K562 (cell line): ENCODE measurements around the gene SLC29A2. TPM values are rescaled to one million over a fixed set of nuclear protein-coding genes. Genes with fewer than 3 reads are reported as not detected.

Source experiments
- ATAC-seq: fragments of 200-7000 bp; cut with Tn5 transposase; 3 replicates; pipeline ENCODE4 v1.9.1; 2020; ENCODE audit warnings: moderate library complexity
- BruUV-seq: library from RNA; stranded (reverse); fragments of 400-500 nt; replicated peaks from 2 replicates; lab custom pipeline; 2021; lab: Mats Ljungman, UMichigan
- CTCF ChIA-PET: fragments of 300-600 bp; formaldehyde crosslinking; extraction: SDS; loops from one replicate; lab custom pipeline; 2021; ENCODE audit warnings: low intra/inter-chr PET ratio; lab: Yijun Ruan, JAX
- POLR2A ChIA-PET: fragments of 300-600, 350-650 bp; sonication (Branson Sonifier 250); formaldehyde crosslinking; extraction: SDS; loops from one replicate; lab custom pipeline; 2021; ENCODE audit warnings: antibody characterized with exemption, inconsistent platforms; lab: Yijun Ruan, JAX
- DNase-seq, 4 experiments: peaks; one replicate each; pipeline versions ENCODE4 v3.0.0 to v3.0.0-alpha.2; 2011 to 2018; ENCODE audit warnings: low spot score in 3 of 4, mixed read lengths in 3 of 4; ENCODE audit errors: extremely low read depth in 1 of 4
- FAIRE-seq: peaks from 2 replicates; lab custom pipeline; 2011; peaks lifted over from hg19 to GRCh38; lab: Jason Lieb, UNC
- H2AFZ ChIP-seq: 2 replicates; pipeline ENCODE4 v1.6.0; 2011; ENCODE audit warnings: low read depth, low read length, control low read depth, inconsistent platforms
- H3K27ac ChIP-seq: fragments of 200-600 bp; 3 replicates; pipeline ENCODE4 v1.8.0; 2011; ENCODE audit warnings: low read depth, mild to moderate bottlenecking, control low read depth, inconsistent platforms, low read length, moderate library complexity, mixed read lengths; ENCODE audit errors: extremely low read depth
- H3K27me3 ChIP-seq, 2 experiments: fragments of 300-600 bp in 1 of 2; 2 replicates in 1 of 2; 3 replicates in 1 of 2; pipeline versions ENCODE4 v1.6.0 to v1.8.0; 2011; ENCODE audit warnings: inconsistent platforms in 2 of 2, low read length in 2 of 2, mild to moderate bottlenecking in 1 of 2, mixed read lengths in 1 of 2, moderate library complexity in 1 of 2; ENCODE audit not compliant: control insufficient read depth in 2 of 2, insufficient read depth in 2 of 2
- H3K36me3 ChIP-seq: fragments of 300-600 bp; 3 replicates; pipeline ENCODE4 v1.8.0; 2011; ENCODE audit warnings: mild to moderate bottlenecking, low read length, inconsistent platforms; ENCODE audit not compliant: control insufficient read depth, insufficient read depth
- H3K4me1 ChIP-seq, 2 experiments: fragments of 200-600 bp in 1 of 2; replicated peaks in 1 of 2; 2 replicates in 1 of 2; 3 replicates in 1 of 2; pipeline versions ENCODE4 v1.5.1 to v1.8.0; 2011; ENCODE audit warnings: inconsistent platforms in 2 of 2, low read length in 2 of 2, mild to moderate bottlenecking in 1 of 2, mixed read lengths in 1 of 2, moderate library complexity in 1 of 2; ENCODE audit not compliant: control insufficient read depth in 2 of 2, insufficient read depth in 2 of 2
- H3K4me2 ChIP-seq: 2 replicates; pipeline ENCODE4 v1.6.1; 2011; ENCODE audit warnings: low read length, control low read depth, inconsistent platforms, mixed read lengths; ENCODE audit not compliant: insufficient read depth
- H3K4me3 ChIP-seq: fragments of 200-600 bp; sonication (generic), shearing (Covaris generic); 2 replicates; pipeline ENCODE4 v1.5.1; 2016; ENCODE audit warnings: control low read depth, inconsistent platforms
- H3K79me2 ChIP-seq: fragments of 200-600 bp; 3 replicates; pipeline ENCODE4 v1.8.0; 2011; ENCODE audit warnings: low read length, inconsistent platforms; ENCODE audit not compliant: control insufficient read depth, insufficient read depth
- H3K9ac ChIP-seq, 2 experiments: 2 replicates each; pipeline versions ENCODE4 v1.6.0 to v1.6.1; 2011; ENCODE audit warnings: low read depth in 2 of 2, low read length in 2 of 2, control low read depth in 1 of 2, inconsistent platforms in 1 of 2, mild to moderate bottlenecking in 1 of 2, mixed read lengths in 1 of 2; ENCODE audit not compliant: insufficient read depth in 1 of 2
- H3K9me1 ChIP-seq: one replicate; pipeline ENCODE4 v1.6.0; 2011; ENCODE audit warnings: inconsistent platforms, mild to moderate bottlenecking, low read length, moderate library complexity; ENCODE audit not compliant: control insufficient read depth, insufficient read depth
- H3K9me3 ChIP-seq: replicated peaks from 2 replicates; pipeline ENCODE4 v1.5.1; 2011; ENCODE audit warnings: low read depth, low read length, inconsistent platforms; ENCODE audit not compliant: control insufficient read depth, insufficient read depth
- H4K20me1 ChIP-seq: replicated peaks from 2 replicates; pipeline ENCODE4 v1.6.1; 2011; ENCODE audit warnings: low read length, inconsistent platforms, mixed read lengths; ENCODE audit not compliant: control insufficient read depth, insufficient read depth
- IFI16 ChIP-seq: fragments of 250-450 bp; sonication (Bioruptor Pico); IDR thresholded peaks from 2 replicates; pipeline ENCODE4 v2.1.2; 2022; ENCODE audit warnings: mild to moderate bottlenecking, inconsistent platforms
- ZBTB7A ChIP-seq: IDR thresholded peaks from 2 replicates; pipeline ENCODE4 v1.6.1; 2011; ENCODE audit warnings: low read depth, mild to moderate bottlenecking, low read length, moderate library complexity, borderline replicate concordance; ENCODE audit not compliant: control insufficient read depth
- WGBS: fragments of 100-300 bp; shearing (Covaris generic); methylation state at CpG from one replicate; pipeline ENCODE4 v1.1.6; 2016; ENCODE audit warnings: low coverage, mixed read lengths; ENCODE audit not compliant: insufficient coverage; ENCODE audit errors: missing lambda C conversion rate; 5-methylcytosine and 5-hydroxymethylcytosine counted together
- in situ Hi-C: fragments of 300-500 bp; cut with MboI; formaldehyde crosslinking; loops from 4 replicates; pipeline ENCODE4 v1.15.0; 2018; ENCODE audit warnings: inconsistent platforms, mixed read lengths
- intact Hi-C: fragments of 100-400 bp; cut with micrococcal nuclease; formaldehyde crosslinking; loops from 2 replicates; pipeline ENCODE4 v1.14.2; 2022
- polyA plus RNA-seq, 8 experiments: library from polyadenylated mRNA; depleted of rRNA in 4 of 8; stranded (reverse) in 5 of 8; unstranded in 3 of 8; fragments of >200 nt; fragmentation: Nextera tagmentation in 2 of 8; fragmentation: Illumina TruSeq in 1 of 8; extraction: Ambion mirVana in 2 of 8; extraction: Trizol in 1 of 8; gene quantifications; 2 replicates each; pipeline versions ENCODE4 v1.2.1 to v1.2.3, GENCODE V29; 2011 to 2014; ENCODE audit warnings: inconsistent platforms in 1 of 8, missing spikeins in 1 of 8
- total RNA-seq, 7 experiments: library from RNA; depleted of rRNA in 6 of 7; stranded (reverse); fragments of >200 nt in 6 of 7; fragmentation: Illumina TruSeq in 2 of 7; extraction: Trizol in 2 of 7; gene quantifications; 2 replicates each; pipeline versions ENCODE4 v1.2.1 to v1.2.3, GENCODE V29; 2011 to 2021; ENCODE audit warnings: low replicate concordance in 1 of 7
- TF ChIP-seq, protein P1 (sequence below): sonication (generic); formaldehyde crosslinking; IDR thresholded peaks from 2 replicates; pipeline ENCODE4 v1.8.0; 2022; ENCODE audit warnings: missing genetic modification reagents, mild to moderate bottlenecking, moderate library complexity, borderline replicate concordance

Gene SLC29A2
- total and polyA plus RNA-seq, 9 of the 15 experiments (the other 6 are each of a cell fraction or from before 2014, with no cell fraction given), result 2.4 to 48.6 (median 14.2) TPM

DNA sequence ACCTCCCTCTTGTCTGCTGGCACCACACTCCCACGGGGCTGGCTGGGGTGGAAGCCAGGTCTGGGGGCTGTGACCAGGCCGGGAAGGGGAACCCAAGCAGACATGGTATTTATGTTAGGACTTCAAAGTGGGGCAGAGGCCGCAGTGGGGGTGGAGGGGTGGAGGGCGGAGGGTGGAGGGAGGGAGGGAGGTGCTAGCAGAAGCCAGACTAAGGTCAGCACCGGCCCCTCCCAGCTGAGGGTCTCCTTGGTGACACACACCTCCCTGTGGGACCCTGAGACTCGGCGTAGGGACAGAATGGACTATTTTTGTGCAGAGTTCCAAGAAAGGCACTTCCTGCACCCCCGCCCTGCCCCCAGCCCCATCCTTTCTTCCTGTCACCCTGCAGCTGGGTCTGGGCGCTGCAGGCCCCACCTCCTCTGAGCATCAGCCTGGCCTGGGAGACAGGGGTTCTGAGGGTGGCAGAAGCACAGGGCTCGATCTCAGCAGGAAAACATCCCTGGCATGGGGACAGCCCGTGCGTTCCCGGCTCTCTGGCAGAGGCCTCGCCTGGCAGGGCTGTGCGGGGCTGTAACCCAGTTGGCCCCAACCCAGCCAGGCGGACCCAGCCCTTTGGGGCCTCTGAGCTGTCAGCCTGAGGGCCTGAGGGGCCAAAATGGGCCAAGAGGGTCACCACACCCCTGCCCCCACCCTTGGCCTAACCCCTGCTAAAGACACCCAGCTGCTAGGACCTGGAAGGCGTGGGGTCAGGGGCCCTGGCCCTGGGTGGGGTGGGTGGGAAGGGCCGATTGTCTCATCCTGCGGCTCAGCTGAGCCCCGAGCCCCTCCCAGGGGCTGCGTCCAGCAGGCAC, 45.1 kb downstream of the SLC29A2 start:
- 57% methylated on average over 10 of the region's 21 CpGs for WGBS
- intact Hi-C loops, result no loop called here
- no peaks in the 10 kb centered on the region for H3K79me2 ChIP-seq
- peaks cover 4% of the 10 kb centered on the region for H3K9me1 ChIP-seq
- in situ Hi-C loops, result loop anchor here (5.0 kb wide), 1 partner anchor 109 kb away; no protein-coding TSS in a partner anchor
- FAIRE-seq, result no peak
- no peak for ATAC-seq
- no peaks in the 10 kb centered on the region for H4K20me1 ChIP-seq
- H2AFZ ChIP-seq, result peak overlapping the region; percentile 54; the same call in 1 of the 2 replicates
- H3K4me3 ChIP-seq, result no peak overlapping the region
- ChIA-PET CTCF (interaction anchor here (2.9 to 3.1 kb wide), 2 partner anchors 15 to 104 kb away, joined by 16 to 37 read pairs; no protein-coding TSS in a partner anchor), POLR2A (interaction anchor here (0.6 to 0.7 kb wide), 4 partner anchors 10 to 316 kb away, joined by 3 read pairs; partner anchors contain the start of gene RIN1)
- H3K4me1 ChIP-seq, result peaks cover 20 to 63% of the 10 kb centered on the region in 2 experiments; a peak in 4 of 5 replicates
- DNase-seq, result peak in 2 of 4 experiments; percentile 48 to 70
- no peaks in the 10 kb centered on the region for H3K9me3 ChIP-seq
- H3K9ac ChIP-seq, result peak overlapping the region in 1 of 2 experiments; percentile 76; a peak in 2 of 4 replicates
- H3K27ac ChIP-seq, result no peak overlapping the region
- no peaks in the 10 kb centered on the region for H3K27me3 ChIP-seq
- no peak overlapping the region for H3K4me2 ChIP-seq
- H3K36me3 ChIP-seq, result no peaks in the 10 kb centered on the region
- TF ChIP-seq, protein P1, sequence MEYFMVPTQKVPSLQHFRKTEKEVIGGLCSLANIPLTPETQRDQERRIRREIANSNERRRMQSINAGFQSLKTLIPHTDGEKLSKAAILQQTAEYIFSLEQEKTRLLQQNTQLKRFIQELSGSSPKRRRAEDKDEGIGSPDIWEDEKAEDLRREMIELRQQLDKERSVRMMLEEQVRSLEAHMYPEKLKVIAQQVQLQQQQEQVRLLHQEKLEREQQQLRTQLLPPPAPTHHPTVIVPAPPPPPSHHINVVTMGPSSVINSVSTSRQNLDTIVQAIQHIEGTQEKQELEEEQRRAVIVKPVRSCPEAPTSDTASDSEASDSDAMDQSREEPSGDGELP (CRISPR knock-in tag), result 0 out of 2 replicates have a peak, but pooled peaks have one; percentile 13
- TF ChIP-seq ZBTB7A (peak; percentile 67; the same call in 1 of the 2 replicates), IFI16 (CRISPR knock-in tag) (no peak)
- no TSS peak for BruUV-seq
